HG02642 (cell line): Measurements from ENCODE around the gene ABHD12.

Experiments used
- ATAC-seq: cut with Tn5 transposase; IDR thresholded peaks from one replicate; pipeline ENCODE4 v1.9.1; 2021; ENCODE audit warnings: mild to moderate bottlenecking; ENCODE audit not compliant: unreplicated experiment, poor library complexity

The ABHD12 gene

GRCh38 chr20:25293507-25293906 is 97.1 kb downstream of the ABHD12 start:
- ATAC-seq, result no peak

GRCh38 chr20:25292176-25292891 is 98.3 kb downstream of the ABHD12 start:
- ATAC-seq, result no peak

- no peak for ATAC-seq
Observed at GRCh38 chr20:25291432-25292133, 99.1 kb downstream of the ABHD12 start.

GRCh38 chr20:25290646-25291431 is 99.8 kb downstream of the ABHD12 start:
- no peak for ATAC-seq

- ATAC-seq, result no peak
Observed at GRCh38 chr20:25289886-25290597, 100.6 kb downstream of the ABHD12 start.

GRCh38 chr20:25288291-25289181 is 102.1 kb downstream of the ABHD12 start:
- ATAC-seq, result peak; percentile 90

GRCh38 chr20:25287631-25288290 is 102.9 kb downstream of the ABHD12 start:
- no peak for ATAC-seq

GRCh38 chr20:25286917-25287316 is 103.7 kb downstream of the ABHD12 start:
- no peak for ATAC-seq

- no peak for ATAC-seq
Observed at GRCh38 chr20:25285856-25286798, 104.5 kb downstream of the ABHD12 start.

GRCh38 chr20:25285091-25285647 is 105.5 kb downstream of the ABHD12 start:
- no peak for ATAC-seq

GRCh38 chr20:25284131-25284601 is 106.5 kb downstream of the ABHD12 start:
- no peak for ATAC-seq

- no peak for ATAC-seq
Observed at GRCh38 chr20:25283221-25283951, 107.2 kb downstream of the ABHD12 start.

GRCh38 chr20:25282796-25283195 is 107.8 kb downstream of the ABHD12 start:
- no peak for ATAC-seq

- ATAC-seq, result peak; percentile 2
Observed at GRCh38 chr20:25282034-25282781, 108.4 kb downstream of the ABHD12 start.

- peak; percentile 67 for ATAC-seq
Observed at GRCh38 chr20:25281541-25281991, 109.1 kb downstream of the ABHD12 start.
